Measurements from ENCODE around the gene PDE4B. TPM values are rescaled to one million over a fixed set of nuclear protein-coding genes. Genes with fewer than 3 reads are reported as not detected.

PDE4B gene
- total RNA-seq, 4 donors from 2014 or later: 0.08 to 6.7 (median 3.4) TPM

DNA sequence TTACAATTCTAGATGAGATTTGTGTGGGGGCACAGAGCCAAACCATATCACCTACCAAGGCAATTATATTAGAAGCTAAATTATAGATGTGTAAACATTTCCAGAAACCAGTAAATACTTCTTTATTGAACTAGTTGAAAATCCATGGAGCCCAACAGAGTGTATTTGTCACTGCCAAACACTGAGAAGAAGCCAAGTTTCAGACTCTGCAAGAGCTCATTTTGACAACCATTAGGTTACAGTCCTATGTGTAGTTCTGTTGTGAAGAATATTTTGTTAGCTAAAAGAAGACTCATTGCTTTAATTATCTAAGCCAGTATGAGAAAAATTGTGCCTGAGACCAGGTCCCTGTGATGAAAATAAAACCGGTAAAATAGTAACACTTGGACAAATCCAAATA, 382.4 kb downstream of the PDE4B start:
- Histone ChIP-seq H3K9me3 (no peaks in the 10 kb centered on the region), H3K27ac (no peak overlapping the region), H3K4me1 (no peaks in the 10 kb centered on the region), H3K36me3 (no peaks in the 10 kb centered on the region), H3K27me3 (no peaks in the 10 kb centered on the region), H3K4me3 (no peak overlapping the region)
- intact Hi-C loops (cut with DNase I): no loop called here
- TF ChIP-seq POLR2A (IDR thresholded peaks at IDR 0.05): no peak
- TF ChIP-seq, protein P1, sequence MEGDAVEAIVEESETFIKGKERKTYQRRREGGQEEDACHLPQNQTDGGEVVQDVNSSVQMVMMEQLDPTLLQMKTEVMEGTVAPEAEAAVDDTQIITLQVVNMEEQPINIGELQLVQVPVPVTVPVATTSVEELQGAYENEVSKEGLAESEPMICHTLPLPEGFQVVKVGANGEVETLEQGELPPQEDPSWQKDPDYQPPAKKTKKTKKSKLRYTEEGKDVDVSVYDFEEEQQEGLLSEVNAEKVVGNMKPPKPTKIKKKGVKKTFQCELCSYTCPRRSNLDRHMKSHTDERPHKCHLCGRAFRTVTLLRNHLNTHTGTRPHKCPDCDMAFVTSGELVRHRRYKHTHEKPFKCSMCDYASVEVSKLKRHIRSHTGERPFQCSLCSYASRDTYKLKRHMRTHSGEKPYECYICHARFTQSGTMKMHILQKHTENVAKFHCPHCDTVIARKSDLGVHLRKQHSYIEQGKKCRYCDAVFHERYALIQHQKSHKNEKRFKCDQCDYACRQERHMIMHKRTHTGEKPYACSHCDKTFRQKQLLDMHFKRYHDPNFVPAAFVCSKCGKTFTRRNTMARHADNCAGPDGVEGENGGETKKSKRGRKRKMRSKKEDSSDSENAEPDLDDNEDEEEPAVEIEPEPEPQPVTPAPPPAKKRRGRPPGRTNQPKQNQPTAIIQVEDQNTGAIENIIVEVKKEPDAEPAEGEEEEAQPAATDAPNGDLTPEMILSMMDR (IDR thresholded peaks at IDR 0.05): no peak
- 58 to 83% methylated on average over 1 of the region's 1 CpG for WGBS, 2 donors
- no peak for DNase-seq

DNA sequence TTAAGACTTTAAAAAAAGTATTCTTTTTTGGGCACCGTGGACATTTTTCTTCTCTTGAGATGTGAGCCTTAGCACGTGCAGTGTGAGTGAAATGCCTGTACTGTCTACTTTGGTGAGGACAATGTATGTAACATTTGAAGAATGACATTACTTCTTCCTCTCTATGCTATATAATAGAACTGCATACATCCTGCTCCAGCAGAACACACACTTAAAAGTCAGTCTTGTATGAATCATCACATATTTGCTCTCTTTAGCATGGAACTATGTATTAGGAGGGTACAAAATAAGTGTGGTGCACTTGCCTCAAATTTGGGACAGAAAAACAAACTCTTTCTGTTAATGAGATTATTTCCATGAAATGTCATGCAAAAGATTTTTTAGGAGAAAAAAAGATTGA, 382.9 kb downstream of the PDE4B start:
- H3K4me1 ChIP-seq: no peaks in the 10 kb centered on the region
- no peak overlapping the region for H3K27ac ChIP-seq
- H3K27me3 ChIP-seq: no peaks in the 10 kb centered on the region
- WGBS, 2 donors: 45 to 46% methylated on average over 2 of the region's 2 CpGs
- TF ChIP-seq, protein P1 (IDR thresholded peaks at IDR 0.05): no peak
- no peak for TF ChIP-seq POLR2A (IDR thresholded peaks at IDR 0.05)
- H3K9me3 ChIP-seq: no peaks in the 10 kb centered on the region
- intact Hi-C loops (cut with DNase I): no loop called here
- no peak overlapping the region for H3K4me3 ChIP-seq
- no peaks in the 10 kb centered on the region for H3K36me3 ChIP-seq
- no peak for DNase-seq

DNA sequence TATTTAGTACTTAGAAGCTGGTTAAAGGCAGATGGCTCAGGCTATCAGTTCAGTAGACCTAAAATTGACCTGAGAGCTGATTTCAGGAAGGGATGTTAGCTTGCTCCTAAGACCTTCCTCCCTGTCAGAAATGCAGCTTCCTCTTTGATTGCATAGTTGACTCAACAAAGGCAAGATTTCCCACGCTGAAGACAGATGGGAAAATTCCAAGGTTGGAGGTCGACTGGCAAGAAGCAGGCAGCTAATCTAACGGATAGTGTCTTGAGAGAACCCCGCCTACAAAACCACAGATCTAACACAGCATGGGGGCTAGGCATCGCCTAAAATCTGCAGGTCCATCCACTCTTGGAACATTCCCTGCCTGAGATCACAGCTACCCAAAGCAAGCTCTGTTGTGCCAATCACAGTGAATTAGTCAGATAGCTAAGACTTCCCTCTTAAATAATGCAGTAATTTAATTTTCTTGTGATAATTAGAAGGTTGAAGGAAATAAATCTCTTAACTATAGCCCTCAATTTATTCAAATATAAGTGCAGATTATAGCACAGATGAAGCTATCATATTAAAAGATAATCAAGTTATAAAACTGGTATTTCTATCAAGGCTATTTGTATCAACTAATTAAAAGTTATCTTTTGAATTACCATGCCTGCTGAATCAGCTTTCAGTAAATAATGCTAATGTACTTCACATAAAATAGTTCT, 383.5 kb downstream of the PDE4B start:
- WGBS, 2 donors: 37 to 42% methylated on average over 5 of the region's 5 CpGs
- no peak for DNase-seq
- no peak overlapping the region for H3K4me3 ChIP-seq
- no peaks in the 10 kb centered on the region for H3K9me3 ChIP-seq
- no peaks in the 10 kb centered on the region for H3K27me3 ChIP-seq
- H3K4me1 ChIP-seq: no peaks in the 10 kb centered on the region
- H3K36me3 ChIP-seq: no peaks in the 10 kb centered on the region
- H3K27ac ChIP-seq: no peak overlapping the region
- intact Hi-C loops (cut with DNase I): no loop called here
- no peak for TF ChIP-seq POLR2A (IDR thresholded peaks at IDR 0.05)
- TF ChIP-seq, protein P1 (IDR thresholded peaks at IDR 0.05): no peak

DNA sequence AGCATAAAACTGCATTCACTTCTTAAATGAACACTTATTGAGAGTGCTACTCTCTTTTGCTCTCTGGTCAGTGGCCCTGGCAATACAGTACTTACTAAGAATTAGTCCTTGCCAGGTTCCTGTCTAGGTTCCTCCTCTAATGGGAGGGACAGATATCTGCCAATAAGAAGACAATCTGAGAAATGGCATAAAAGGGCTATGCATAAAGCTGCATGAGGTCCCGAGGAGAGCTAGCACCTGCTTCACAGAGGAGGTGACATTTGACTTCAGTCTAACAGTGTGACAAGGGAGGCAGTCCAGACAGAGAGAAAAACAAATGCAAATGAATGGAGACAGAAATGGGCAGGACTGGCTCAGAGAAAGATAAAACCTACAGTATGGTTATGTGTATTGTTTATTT, 384.1 kb downstream of the PDE4B start:
- Histone ChIP-seq H3K27ac (no peak overlapping the region), H3K4me1 (no peaks in the 10 kb centered on the region), H3K4me3 (no peak overlapping the region), H3K36me3 (no peaks in the 10 kb centered on the region), H3K27me3 (no peaks in the 10 kb centered on the region), H3K9me3 (no peaks in the 10 kb centered on the region)
- WGBS, 2 donors: 29 to 67% methylated on average over 1 of the region's 1 CpG
- no peak for DNase-seq
- intact Hi-C loops (cut with DNase I): no loop called here
- TF ChIP-seq POLR2A (IDR thresholded peaks at IDR 0.05): no peak
- TF ChIP-seq, protein P1 (IDR thresholded peaks at IDR 0.05): no peak

DNA sequence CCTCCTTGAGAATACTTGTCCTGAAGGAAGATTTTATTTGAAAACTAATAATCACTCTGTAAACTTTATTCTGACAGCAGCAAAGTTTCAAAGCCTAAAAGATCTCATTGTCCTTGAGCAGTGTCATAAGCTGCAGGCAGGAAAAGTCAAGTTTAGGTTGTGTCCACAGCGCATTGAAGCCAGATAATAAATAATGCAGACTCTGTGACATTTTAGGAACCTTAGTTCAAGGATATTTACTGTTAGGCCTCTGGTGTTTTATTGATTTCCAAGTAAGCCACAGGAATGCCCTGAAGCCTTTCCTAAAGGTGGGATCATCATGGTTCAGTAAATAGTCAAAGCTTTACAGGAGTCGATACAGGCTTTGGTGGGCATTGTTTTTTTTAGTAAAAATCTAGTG, 384.8 kb downstream of the PDE4B start:
- Histone ChIP-seq H3K9me3 (no peaks in the 10 kb centered on the region), H3K27ac (no peak overlapping the region), H3K36me3 (no peaks in the 10 kb centered on the region), H3K27me3 (no peaks in the 10 kb centered on the region), H3K4me1 (no peaks in the 10 kb centered on the region), H3K4me3 (no peak overlapping the region)
- DNase-seq: no peak
- intact Hi-C loops (cut with DNase I): no loop called here
- 60 to 73% methylated on average over 2 of the region's 2 CpGs for WGBS, 2 donors
- no peak for TF ChIP-seq POLR2A (IDR thresholded peaks at IDR 0.05)
- TF ChIP-seq, protein P1 (IDR thresholded peaks at IDR 0.05): no peak

Data from esophagus squamous epithelium (tissue), 5 donors.